ENCODE data around the gene JPT2.
"Not testable (repeated sequence)": the region's sequence is repeated elsewhere in the genome, so short reads cannot be mapped to it uniquely, and the experiment has no call there.

Gene JPT2

DNA sequence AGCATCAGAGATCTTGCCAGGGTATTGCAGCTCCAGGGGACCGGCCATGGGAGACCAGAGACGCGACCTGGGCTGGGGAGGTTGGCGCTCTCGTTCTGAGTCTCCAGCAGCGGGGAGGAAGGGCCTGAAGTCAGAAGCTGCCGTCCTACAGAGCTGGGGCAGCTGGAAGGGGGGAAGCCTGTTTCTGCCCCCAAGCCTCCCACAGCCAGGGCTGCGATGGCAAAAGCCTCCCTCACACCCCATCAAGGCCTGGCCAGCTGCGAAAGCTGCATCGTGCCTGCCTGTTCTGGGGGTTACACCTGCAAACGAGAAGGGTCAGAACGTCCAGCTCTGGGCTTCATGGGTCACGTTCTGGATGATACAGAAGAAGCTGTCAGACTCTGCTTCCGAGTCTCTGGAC lies 54.0 kb downstream of the JPT2 start:
- DNase-seq (ENCODE audit: low read depth), result no peak

DNA sequence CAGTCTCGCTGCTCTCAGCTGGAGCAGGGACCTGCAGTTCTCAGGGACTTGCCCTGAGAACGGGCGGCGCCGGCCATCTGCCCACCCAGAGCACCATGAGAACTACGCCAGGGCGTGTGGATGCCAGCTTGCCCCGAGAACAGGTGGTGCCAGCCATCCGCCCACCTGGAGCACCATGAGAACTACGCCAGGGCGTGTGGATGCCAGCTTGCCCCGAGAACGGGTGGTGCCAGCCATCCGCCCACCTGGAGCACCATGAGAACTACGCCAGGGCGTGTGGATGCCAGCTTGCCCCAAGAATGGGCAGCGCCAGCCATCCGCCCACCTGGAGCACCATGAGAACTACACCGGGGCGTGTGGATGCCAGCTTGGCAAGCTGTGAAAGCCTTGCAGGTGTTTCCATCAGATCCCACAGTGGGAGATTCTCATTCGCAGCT lies 54.5 kb downstream of the JPT2 start:
- DNase-seq (ENCODE audit: low read depth), result not testable (repeated sequence)

DNA sequence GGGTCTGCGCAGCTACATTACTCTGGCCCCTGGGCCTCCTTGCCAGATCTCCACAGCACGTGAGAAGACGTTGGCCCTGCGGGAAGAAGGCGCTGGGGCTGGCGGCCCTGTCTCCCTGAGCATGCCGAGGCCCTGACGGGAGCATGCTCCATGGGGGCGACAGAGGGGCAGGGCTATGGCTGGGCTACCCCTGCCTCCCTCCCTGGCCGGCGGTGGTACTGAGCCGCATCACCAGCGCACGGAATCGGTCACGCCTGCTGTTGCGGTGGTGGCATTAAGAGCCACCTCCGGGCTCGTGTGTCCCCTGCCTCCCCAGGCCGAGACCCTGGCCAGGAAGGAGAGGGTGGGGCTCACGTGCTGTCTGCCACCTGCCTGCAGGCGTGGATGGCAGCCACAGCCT lies 56.0 kb downstream of the JPT2 start:
- DNase-seq (ENCODE audit: low read depth), result no peak

DNA sequence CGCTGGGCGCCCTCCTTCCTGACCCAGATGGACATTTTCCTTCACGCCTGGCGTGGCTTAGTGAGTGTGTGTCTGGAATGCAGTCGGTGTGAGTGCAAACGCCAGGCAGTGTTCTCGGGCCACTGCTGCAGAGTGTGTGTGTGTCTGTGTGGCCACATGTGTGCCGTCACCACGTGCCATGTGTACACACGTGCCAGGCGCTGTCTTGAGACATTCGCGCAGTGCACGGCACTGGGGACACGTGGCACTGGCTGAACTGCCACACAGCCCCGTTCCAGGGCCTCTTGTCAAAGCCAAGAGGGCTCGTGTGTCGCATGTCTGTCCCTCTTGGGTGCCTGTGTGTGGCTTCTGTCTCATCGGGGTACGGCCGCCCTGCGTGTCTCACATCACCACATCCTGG lies 56.7 kb downstream of the JPT2 start:
- DNase-seq (ENCODE audit: low read depth), result no peak

DNA sequence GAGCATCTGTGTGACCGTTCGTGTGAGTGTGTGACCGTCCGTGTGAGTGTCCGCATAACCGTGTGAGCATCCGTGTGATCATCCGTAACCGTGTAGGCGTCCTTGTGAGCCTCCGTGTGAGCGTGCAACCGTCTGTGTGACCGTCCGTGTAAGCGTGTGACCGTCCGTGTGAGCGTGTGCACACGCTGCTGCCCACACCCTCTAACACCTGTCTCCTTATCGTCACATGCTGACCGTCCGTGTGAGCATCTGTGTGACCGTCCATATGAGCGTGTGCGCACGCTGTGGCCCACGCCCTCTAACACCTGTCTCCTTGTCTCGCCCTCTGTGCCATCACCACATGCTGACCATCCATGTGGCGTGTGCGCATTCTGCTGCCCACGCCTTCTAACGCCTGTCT lies 62.2 kb downstream of the JPT2 start:
- no peak for DNase-seq (ENCODE audit: low read depth)

DNA sequence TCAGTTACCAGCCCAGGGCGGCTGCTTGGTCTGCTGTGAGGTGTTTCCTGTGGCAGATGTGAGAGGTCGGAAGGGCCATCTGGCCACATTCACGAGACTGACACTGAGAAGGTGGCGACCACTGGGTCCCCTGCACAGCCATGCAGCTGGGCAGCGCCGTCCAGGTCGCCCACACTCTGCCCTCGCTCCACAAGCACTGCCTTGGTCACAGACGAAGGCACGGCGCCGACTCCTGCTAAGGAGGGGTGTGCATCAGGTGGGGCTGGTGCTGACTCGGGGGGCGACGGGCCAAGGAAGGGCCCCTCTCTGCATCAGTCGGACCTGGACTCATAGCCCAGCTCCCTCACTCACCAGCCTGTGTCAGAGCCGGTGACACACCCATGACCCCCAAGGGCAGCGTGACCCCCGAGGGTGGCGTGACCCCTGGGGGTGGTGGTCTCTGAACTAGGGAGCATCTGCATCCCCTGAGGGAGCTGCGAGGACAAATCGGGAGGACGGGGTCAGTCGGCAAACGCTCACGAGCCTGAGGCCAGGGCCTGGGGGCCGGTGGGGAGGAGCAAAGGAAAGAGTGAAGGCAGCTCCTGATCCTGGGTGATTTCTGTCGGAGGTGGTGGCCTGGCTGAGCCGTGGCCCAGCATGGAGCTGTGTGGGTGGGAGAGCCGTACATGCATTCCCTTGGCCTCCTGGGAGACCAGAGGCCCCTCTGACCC lies 62.9 kb downstream of the JPT2 start:
- no peak for DNase-seq (ENCODE audit: low read depth)

DNA sequence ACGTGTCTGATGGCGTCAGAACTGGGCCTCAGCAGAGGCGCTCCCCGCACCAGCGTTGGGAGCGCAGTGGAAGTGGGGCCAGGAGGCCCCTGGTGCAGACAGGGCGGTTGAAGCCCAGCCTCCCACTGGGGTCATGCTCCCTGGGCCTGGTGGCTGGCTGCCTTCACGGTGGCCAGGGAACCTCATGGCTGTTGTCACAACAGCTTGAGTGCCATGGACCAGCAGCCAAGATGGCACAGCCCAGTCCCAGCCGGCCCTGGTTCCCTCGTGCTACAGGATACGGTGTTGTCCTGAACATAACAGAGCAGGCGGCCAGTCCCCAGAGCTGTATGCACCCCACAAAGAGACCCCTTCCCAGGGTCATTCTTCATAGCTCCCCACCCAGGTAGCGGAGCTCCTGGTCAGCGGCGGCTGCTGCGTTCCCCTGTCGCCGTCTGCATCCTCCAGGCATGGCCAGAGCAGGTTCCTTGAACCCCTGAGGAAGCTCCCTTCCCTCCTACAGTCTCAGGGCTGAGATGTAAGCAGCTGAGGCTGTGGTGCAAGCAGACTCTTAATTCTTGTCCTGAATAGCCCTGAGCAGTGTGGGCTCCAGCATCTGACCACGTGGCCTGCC lies 63.6 kb downstream of the JPT2 start:
- no peak for DNase-seq (ENCODE audit: low read depth)

DNA sequence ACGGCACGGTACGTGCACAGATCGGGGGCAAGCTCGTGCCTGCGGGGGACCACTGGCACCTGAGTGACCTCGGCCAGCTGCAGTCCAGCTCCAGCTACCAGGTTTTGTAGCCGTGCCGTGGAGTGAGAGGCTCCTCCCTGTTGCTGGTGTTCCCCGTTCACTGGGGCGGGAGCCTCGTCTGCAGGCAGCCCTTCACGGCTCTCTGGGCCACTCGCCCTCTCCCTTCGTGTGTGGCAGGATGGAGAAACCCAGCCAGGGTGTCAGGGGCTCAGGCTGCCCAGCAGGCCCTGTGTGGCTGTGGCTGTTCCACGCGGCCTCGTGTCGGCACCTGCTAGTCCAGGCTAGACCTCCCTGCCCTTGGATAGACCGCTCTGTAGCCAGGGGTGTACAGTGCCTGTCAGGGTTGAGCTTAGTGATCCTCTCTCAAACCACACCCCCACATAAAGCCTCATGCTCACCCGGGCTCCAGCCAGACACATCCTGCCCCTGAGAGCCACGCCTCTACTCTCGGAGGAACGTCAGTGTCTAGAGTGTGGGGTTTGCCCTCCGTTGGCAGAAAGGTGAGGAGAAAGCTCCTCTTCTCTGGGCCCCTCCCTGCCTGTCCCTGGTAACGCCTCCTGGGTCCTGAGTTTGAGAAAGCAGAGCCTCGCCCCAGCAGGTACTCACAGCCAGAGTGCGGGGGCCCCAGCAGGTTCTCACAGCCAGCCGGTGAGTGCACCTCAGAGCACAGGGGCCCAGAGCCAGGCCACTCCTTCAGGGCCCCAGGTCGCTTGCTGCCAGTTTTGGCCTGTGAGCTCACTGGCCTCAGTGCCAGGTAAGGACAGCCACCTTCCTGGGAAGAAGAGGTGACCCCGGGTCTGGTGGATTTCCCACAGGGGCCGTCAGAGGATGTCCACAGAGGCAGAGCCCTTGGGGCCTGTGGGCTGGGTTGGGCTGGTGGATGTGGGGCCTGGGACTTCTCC lies 65.6 kb downstream of the JPT2 start:
- DNase-seq (ENCODE audit: low read depth), result no peak

DNA sequence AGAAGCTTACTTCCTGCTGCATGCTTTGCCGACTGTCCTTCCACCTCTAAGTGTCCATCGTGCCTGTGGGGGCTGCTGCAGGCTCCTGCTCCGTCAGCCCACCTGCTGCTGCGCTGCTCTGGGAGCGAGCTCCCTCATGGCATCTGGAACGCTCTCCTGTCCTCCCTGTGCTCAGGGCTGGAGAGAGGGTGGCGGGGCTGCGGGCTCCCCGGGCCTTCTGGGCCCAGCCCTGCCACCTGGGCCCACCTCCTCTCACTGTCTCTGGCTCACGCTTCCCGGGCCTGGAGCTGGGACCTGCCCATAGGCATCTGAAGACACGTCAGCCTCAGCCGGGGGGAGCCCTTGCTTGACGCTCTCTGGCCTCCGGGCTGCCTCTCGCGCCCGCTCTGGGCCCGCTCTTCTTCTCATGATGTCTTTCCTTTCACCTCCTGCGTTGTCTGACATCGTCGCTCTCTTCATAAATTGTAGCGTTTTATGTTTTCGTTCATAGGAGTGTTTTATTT lies 66.3 kb downstream of the JPT2 start:
- no peak for DNase-seq (ENCODE audit: low read depth)

DNA sequence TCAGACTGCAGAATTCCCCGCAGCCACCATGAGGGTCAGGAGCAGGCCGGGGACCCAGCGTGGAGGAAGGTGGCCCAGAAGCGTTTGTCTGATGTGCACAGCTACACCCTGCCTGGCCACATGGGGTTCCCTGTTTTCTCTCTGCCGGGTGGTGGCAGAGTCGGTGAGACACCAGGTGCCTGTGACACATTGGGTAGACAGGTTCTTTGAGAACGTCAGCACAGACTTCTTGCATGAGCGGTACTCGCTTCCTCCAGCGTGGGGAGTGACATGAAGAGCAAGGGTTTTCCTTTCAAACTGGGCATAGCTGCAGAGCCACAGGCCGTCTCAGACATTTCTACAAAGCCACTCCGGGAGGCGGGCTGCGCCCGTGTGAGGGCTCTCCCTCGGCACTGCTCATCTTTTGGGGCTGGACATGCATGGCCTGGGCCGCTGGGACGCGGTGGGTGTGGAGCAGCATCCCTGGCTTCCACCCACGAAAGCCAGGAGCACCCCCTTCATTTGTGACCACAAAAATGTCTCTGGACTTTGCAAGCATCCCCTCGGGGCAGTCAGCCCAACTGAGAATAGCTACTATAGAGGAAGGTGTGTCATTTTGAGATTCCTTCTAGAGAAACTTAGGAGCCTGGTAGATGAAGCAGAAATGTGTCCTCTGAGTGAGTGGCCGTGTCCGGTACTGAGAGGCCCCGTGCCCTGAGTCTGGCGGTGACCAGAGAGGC lies 67.3 kb downstream of the JPT2 start:
- no peak for DNase-seq (ENCODE audit: low read depth)

DNA sequence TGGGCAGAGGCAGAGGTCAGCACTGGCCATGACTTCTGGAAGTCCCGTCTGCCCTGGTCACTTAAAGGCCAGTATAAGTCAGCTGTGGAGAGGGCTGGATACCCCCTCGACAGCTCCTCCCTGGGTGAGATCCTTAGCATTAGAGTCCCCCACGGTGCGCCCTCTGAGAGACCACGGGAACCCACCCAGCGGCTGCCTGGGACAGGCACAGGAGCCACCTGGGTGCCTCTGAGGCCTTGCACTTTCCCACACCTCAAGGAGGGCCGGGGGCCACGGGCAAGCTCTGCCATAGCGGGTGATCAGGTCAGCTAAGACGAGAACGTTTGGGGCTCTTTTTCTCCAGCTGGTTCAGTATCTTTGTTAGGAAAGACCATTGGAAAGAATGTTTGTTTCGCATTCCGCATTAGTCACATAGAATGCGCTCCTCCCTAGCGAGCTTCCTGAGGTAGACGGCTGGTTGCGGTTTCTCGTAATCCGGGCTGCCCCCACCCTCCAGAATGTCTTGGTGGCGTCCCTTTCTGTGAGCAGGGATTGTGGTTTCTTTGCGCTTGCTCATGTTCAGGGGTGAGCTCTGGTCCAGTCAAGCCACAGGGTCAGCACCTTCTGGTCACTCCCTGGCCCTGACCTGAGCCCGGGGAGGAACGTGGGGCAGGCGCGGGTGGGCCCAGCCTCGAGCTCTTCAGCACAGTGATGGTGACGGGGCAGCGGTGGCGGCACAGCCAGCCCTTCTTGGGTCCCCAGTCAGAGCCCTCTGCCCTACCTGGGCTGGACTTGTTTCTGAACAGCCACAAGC lies 68.0 kb downstream of the JPT2 start:
- DNase-seq (ENCODE audit: low read depth), result no peak

DNA sequence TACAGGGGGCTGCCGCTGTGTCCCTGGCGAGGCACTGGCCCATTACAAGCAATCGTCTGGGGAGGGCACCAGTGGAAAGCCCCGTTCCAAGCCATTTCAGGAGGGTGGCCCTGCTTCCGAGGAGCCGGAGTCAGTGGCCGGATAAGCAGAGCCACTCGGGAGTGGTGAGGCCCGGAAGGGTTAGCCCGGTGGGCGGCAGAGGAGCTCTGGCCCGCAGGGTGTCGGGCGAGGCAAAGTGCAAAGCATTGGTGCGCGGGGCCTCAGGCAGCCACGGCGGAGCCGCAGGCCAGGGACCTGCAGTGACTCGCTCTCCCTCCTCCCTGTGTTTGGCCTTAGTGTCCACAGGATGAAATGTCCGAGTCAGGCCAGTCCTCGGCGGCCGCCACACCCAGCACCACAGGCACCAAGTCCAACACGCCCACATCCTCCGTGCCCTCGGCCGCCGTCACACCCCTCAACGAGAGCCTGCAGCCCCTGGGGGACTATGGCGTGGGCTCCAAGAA lies 68.7 kb downstream of the JPT2 start:
- no peak for DNase-seq (ENCODE audit: low read depth)

DNA sequence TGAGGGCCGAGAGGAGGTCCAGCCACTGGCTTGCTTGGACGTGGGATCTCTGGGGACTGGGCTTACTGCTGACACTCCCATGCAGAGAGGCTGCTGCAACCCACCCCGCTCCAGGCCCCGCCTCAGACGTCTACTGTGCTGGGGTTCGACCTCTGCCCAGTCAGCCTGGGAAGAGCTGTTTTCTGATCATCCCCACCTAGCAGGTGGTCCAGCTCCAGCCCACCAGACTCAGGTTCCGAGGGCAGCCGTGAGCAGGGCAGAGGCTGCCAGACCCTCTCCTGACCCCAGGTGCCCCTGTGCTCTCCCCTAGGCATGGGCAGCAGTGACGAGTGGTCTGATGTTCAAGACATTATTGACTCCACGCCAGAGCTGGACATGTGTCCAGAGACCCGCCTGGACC lies 69.9 kb downstream of the JPT2 start:
- DNase-seq (ENCODE audit: low read depth), result no peak

DNA sequence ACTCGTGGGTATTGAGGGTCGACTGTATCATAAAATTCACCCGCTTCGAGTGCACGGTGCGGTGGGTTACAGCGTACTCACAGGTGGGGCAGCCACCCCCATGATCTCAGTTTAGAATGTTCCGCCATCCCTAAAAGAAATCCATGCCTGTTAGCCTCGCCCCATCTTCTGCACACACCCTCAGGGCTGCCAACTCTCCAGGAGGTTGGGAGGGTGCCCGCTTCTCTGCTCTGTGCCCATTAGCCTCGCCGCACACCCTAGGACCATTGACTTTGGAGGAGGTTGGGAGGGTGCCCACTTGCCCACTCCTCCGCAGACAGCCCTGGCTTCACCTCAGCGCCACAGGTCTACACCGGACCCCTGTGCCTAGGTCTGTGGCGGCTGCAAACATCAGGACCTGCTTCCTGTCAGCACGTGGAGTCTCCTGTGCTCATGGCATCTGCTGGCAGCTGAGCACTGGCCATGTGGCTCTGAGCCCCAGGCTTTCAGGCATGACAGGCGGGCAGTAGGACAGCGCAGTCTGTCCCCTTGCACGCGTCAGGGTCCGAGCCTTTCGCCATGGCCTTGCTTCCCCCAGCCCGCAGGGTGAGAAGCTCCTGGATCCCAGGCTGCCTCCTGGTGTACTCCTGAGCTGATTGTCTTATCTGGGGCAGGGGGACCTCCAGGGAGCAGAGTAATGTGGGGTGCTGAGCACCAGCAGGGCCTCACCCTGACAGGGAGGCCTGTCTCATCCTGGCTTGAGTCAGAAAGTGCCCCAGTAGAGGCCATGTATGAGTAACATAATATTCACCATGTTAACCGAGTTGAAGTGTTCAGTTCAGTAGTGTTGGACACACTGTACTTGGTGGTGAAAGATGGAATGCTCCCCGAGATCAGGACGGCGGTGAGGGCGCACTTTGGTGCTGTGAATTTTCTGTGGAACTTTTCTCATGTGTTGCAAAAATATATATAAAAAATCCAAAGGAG lies 71.4 kb downstream of the JPT2 start:
- no peak for DNase-seq (ENCODE audit: low read depth)
